SK-N-SH (cell line): ENCODE results near the gene SLC49A3.

ENCODE experiments used
- CTCF ChIP-seq: fragments of 200-600 bp; sonication (generic); IDR thresholded peaks from 2 replicates; pipeline ENCODE4 v1.6.1; 2017; ENCODE audit warnings: antibody characterized with exemption, mild to moderate bottlenecking, moderate library complexity
- EZH2phosphoT487 ChIP-seq: fragments of 200-600 bp; sonication (generic); IDR thresholded peaks from 2 replicates; pipeline ENCODE4 v1.6.1; 2017; ENCODE audit warnings: low read depth, mixed run types, mild to moderate bottlenecking, antibody characterized with exemption, moderate library complexity, borderline replicate concordance
- FOXM1 ChIP-seq: IDR thresholded peaks from 2 replicates; pipeline ENCODE4 v1.4.0; 2012; ENCODE audit warnings: low read depth, mild to moderate bottlenecking
- RAD21 ChIP-seq: IDR thresholded peaks from 2 replicates; pipeline ENCODE4 v1.6.1; 2012; ENCODE audit warnings: mild to moderate bottlenecking, low read length
- REST ChIP-seq: IDR thresholded peaks from 2 replicates; pipeline ENCODE4 v1.6.1; 2012; ENCODE audit warnings: mild to moderate bottlenecking, low read depth, low read length, moderate library complexity
- USF2 ChIP-seq: fragments of 150-350 bp; IDR thresholded peaks from 2 replicates; pipeline ENCODE4 v1.6.1; 2017; ENCODE audit warnings: antibody characterized with exemption, low read length, low read depth, borderline replicate concordance

- TF ChIP-seq CTCF (no peak), FOXM1 (no peak), RAD21 (no peak), EZH2phosphoT487 (no peak), REST (no peak), USF2 (no peak)
These were observed 31.3 kb upstream of the SLC49A3 start for GRCh38 chr4:720111-720860.
